ENCODE measurements around the gene EMILIN2. TPM values are rescaled to one million over a fixed set of nuclear protein-coding genes. Genes with fewer than 3 reads are reported as not detected.

Gene EMILIN2
- total and polyA plus RNA-seq, 2 of the 13 experiments (the other 11 are each of a cell fraction or from before 2014, with no cell fraction given) = 7.6 to 8.2 TPM

- TF ChIP-seq ZSCAN5A (CRISPR knock-in tag; IDR thresholded peaks at IDR 0.05; ENCODE audit: borderline replicate concordance) (no peak), ZNF607 (CRISPR knock-in tag; IDR thresholded peaks at IDR 0.05; ENCODE audit: borderline replicate concordance) (no peak; the same call in 1 of the 2 replicates), GABPB1 (CRISPR knock-in tag; IDR thresholded peaks at IDR 0.05) (peak; percentile 67; the same call in 1 of the 2 replicates), STAT5B (CRISPR knock-in tag; IDR thresholded peaks at IDR 0.05) (no peak), ZNF451 (CRISPR knock-in tag; IDR thresholded peaks at IDR 0.05) (0 out of 2 replicates have a peak, but pooled peaks have one; percentile 23), SOX6 (IDR thresholded peaks at IDR 0.05) (no peak), SOX6 (CRISPR knock-in tag; IDR thresholded peaks at IDR 0.05) (peak; percentile 23; the same call in 1 of the 2 replicates), ZNF589 (CRISPR knock-in tag; conservative IDR thresholded peaks at IDR 0.05) (no peak), ZNF44 (CRISPR knock-in tag; IDR thresholded peaks at IDR 0.05) (no peak)
- TF ChIP-seq, protein P1, sequence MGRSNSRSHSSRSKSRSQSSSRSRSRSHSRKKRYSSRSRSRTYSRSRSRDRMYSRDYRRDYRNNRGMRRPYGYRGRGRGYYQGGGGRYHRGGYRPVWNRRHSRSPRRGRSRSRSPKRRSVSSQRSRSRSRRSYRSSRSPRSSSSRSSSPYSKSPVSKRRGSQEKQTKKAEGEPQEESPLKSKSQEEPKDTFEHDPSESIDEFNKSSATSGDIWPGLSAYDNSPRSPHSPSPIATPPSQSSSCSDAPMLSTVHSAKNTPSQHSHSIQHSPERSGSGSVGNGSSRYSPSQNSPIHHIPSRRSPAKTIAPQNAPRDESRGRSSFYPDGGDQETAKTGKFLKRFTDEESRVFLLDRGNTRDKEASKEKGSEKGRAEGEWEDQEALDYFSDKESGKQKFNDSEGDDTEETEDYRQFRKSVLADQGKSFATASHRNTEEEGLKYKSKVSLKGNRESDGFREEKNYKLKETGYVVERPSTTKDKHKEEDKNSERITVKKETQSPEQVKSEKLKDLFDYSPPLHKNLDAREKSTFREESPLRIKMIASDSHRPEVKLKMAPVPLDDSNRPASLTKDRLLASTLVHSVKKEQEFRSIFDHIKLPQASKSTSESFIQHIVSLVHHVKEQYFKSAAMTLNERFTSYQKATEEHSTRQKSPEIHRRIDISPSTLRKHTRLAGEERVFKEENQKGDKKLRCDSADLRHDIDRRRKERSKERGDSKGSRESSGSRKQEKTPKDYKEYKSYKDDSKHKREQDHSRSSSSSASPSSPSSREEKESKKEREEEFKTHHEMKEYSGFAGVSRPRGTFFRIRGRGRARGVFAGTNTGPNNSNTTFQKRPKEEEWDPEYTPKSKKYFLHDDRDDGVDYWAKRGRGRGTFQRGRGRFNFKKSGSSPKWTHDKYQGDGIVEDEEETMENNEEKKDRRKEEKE (IDR thresholded peaks at IDR 0.05) = no peak
- TF ChIP-seq, protein P2, sequence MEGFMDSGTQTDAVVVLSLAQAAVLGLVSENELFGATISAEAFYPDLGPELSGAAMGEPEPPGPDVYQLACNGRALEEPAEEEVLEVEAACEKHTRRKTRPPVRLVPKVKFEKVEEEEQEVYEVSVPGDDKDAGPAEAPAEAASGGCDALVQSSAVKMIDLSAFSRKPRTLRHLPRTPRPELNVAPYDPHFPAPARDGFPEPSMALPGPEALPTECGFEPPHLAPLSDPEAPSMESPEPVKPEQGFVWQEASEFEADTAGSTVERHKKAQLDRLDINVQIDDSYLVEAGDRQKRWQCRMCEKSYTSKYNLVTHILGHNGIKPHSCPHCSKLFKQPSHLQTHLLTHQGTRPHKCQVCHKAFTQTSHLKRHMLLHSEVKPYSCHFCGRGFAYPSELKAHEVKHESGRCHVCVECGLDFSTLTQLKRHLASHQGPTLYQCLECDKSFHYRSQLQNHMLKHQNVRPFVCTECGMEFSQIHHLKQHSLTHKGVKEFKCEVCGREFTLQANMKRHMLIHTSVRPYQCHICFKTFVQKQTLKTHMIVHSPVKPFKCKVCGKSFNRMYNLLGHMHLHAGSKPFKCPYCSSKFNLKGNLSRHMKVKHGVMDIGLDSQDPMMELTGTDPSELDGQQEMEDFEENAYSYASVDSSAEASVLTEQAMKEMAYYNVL (CRISPR knock-in tag; IDR thresholded peaks at IDR 0.05; ENCODE audit: borderline replicate concordance) = no peak
- TF ChIP-seq, protein P3, sequence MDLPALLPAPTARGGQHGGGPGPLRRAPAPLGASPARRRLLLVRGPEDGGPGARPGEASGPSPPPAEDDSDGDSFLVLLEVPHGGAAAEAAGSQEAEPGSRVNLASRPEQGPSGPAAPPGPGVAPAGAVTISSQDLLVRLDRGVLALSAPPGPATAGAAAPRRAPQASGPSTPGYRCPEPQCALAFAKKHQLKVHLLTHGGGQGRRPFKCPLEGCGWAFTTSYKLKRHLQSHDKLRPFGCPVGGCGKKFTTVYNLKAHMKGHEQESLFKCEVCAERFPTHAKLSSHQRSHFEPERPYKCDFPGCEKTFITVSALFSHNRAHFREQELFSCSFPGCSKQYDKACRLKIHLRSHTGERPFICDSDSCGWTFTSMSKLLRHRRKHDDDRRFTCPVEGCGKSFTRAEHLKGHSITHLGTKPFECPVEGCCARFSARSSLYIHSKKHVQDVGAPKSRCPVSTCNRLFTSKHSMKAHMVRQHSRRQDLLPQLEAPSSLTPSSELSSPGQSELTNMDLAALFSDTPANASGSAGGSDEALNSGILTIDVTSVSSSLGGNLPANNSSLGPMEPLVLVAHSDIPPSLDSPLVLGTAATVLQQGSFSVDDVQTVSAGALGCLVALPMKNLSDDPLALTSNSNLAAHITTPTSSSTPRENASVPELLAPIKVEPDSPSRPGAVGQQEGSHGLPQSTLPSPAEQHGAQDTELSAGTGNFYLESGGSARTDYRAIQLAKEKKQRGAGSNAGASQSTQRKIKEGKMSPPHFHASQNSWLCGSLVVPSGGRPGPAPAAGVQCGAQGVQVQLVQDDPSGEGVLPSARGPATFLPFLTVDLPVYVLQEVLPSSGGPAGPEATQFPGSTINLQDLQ (CRISPR knock-in tag; IDR thresholded peaks at IDR 0.05) = no peak
- TF ChIP-seq, protein P4, sequence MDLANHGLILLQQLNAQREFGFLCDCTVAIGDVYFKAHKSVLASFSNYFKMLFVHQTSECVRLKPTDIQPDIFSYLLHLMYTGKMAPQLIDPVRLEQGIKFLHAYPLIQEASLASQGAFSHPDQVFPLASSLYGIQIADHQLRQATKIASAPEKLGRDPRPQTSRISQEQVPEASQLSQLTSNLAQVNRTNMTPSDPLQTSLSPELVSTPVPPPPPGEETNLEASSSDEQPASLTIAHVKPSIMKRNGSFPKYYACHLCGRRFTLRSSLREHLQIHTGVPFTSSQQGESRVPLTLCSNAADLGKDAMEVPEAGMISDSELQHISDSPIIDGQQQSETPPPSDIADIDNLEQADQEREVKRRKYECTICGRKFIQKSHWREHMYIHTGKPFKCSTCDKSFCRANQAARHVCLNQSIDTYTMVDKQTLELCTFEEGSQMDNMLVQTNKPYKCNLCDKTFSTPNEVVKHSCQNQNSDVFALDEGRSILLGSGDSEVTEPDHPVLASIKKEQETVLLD (CRISPR knock-in tag; IDR thresholded peaks at IDR 0.05; ENCODE audit: low read depth) = peak; percentile 52; the same call in 1 of the 2 replicates
These were observed 60.1 kb downstream of the EMILIN2 start (continued) for GRCh38 chr18:2906704-2907549.

Measured in HepG2 (cell line).